HG03108 (cell line): Measurements from ENCODE around the gene CDK6.

Experiments
- ATAC-seq: cut with Tn5 transposase; IDR thresholded peaks from one replicate; pipeline ENCODE4 v1.9.1; 2021; ENCODE audit warnings: moderate library complexity; ENCODE audit not compliant: unreplicated experiment

The CDK6 gene

GRCh38 chr7:92827464-92828120 lies 8.8 kb downstream of the CDK6 start:
- no peak for ATAC-seq

GRCh38 chr7:92826258-92826938 lies 10.0 kb downstream of the CDK6 start:
- no peak for ATAC-seq

- no peak for ATAC-seq
Measured at GRCh38 chr7:92824901-92825480, 11.4 kb downstream of the CDK6 start.

GRCh38 chr7:92824450-92824849 lies 11.9 kb downstream of the CDK6 start:
- ATAC-seq, result no peak

- ATAC-seq, result no peak
Measured at GRCh38 chr7:92823042-92823441, 13.3 kb downstream of the CDK6 start.

- ATAC-seq, result no peak
Measured at GRCh38 chr7:92820191-92820590, 16.2 kb downstream of the CDK6 start.

- no peak for ATAC-seq
Measured at GRCh38 chr7:92817398-92817797, 19.0 kb downstream of the CDK6 start.

GRCh38 chr7:92815412-92815811 lies 21.0 kb downstream of the CDK6 start:
- no peak for ATAC-seq

GRCh38 chr7:92813390-92814024 lies 22.9 kb downstream of the CDK6 start:
- peak; percentile 48 for ATAC-seq

- ATAC-seq, result no peak
Measured at GRCh38 chr7:92811158-92811557, 25.2 kb downstream of the CDK6 start.

GRCh38 chr7:92809760-92810573 lies 26.4 kb downstream of the CDK6 start:
- ATAC-seq, result peak; percentile 77

GRCh38 chr7:92809397-92809759 lies 27.0 kb downstream of the CDK6 start:
- peak; percentile 0 for ATAC-seq

- ATAC-seq, result no peak
Measured at GRCh38 chr7:92808635-92809034, 27.7 kb downstream of the CDK6 start.

GRCh38 chr7:92808006-92808405 lies 28.4 kb downstream of the CDK6 start:
- ATAC-seq, result no peak

GRCh38 chr7:92806496-92806895 lies 29.9 kb downstream of the CDK6 start:
- no peak for ATAC-seq

- no peak for ATAC-seq
Measured at GRCh38 chr7:92802406-92802805, 34.0 kb downstream of the CDK6 start.

- ATAC-seq, result no peak
Measured at GRCh38 chr7:92799446-92800211, 36.7 kb downstream of the CDK6 start.

GRCh38 chr7:92798517-92799249 lies 37.7 kb downstream of the CDK6 start:
- no peak for ATAC-seq

- no peak for ATAC-seq
Measured at GRCh38 chr7:92797693-92798092, 38.7 kb downstream of the CDK6 start.

GRCh38 chr7:92797284-92797683 lies 39.1 kb downstream of the CDK6 start:
- no peak for ATAC-seq
